Stimulated activated CD4-positive, alpha-beta T cell treated with anti-CD3 and anti-CD28 coated beads, Interleukin-15, amount 100 ng/mL, for 24 hours (primary cell): Measurements from ENCODE around the gene ASRGL1.
"Not testable (repeated sequence)": the region's sequence is repeated elsewhere in the genome, so short reads cannot be mapped to it uniquely, and the experiment has no call there.

Experiments used
- DNase-seq: peaks from one replicate; pipeline ENCODE4 v3.0.0-alpha.2; 2020

ASRGL1 gene

DNA sequence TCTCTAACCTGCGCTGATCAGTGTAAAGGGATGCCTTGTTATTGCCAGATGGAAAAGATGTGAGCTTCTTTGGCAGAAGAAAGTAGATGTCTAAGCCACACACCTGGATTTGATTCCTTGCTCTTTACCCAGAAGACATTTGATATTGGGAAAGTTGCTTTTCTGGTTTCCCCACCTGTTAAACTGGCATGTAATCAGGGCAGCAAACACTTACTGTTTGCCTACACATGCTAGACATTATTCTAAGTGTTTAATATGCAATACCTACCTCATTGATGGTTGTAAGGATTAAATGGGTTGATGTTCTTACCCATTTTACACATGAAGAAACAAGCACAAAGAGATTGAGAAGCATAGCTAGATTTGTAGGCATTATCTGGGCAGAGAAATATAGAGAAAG lies 16.6 kb downstream of the ASRGL1 start:
- no peak for DNase-seq

DNA sequence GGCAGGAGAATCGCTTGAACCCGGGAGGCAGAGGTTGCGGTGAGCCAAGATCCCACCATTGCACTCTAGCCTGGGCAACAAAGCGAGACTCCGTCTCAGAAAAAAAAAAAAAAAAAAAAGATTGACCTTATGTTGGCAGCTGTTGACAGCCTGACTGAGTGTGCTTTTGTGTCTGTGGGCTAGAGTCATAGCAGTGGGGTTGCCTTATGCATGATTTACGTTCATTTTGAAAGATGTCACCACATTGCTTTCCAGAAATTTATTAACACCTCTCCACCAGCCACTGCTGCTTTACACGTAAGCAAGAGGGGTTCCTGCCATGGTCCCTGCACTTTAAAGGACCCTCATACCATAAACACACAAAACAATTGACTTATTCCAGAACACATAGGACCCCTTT lies 21.0 kb downstream of the ASRGL1 start:
- no peak for DNase-seq

DNA sequence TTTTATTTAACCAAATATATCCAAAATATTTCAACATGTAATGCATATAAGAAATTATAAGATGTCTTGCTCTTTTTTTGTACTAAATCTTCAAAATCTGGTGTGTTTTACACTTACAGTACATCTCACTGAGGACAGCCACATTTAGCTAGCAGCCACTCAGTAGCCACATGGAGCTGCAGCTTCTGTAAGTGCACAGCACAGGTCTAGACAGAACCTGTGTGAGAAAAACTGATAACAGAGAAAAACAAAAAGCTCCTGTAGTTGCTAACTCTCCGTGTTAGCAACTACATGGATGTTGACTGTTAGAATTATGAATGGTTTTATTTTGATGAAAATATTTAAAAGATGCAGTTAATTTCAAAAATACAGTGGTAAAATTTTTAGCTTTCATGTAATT lies 22.2 kb downstream of the ASRGL1 start:
- no peak for DNase-seq

GRCh38 chr11:62360685-62361084 lies 23.4 kb downstream of the ASRGL1 start:
- no peak for DNase-seq

GRCh38 chr11:62368861-62369477 lies 31.7 kb downstream of the ASRGL1 start:
- not testable (repeated sequence) for DNase-seq

DNA sequence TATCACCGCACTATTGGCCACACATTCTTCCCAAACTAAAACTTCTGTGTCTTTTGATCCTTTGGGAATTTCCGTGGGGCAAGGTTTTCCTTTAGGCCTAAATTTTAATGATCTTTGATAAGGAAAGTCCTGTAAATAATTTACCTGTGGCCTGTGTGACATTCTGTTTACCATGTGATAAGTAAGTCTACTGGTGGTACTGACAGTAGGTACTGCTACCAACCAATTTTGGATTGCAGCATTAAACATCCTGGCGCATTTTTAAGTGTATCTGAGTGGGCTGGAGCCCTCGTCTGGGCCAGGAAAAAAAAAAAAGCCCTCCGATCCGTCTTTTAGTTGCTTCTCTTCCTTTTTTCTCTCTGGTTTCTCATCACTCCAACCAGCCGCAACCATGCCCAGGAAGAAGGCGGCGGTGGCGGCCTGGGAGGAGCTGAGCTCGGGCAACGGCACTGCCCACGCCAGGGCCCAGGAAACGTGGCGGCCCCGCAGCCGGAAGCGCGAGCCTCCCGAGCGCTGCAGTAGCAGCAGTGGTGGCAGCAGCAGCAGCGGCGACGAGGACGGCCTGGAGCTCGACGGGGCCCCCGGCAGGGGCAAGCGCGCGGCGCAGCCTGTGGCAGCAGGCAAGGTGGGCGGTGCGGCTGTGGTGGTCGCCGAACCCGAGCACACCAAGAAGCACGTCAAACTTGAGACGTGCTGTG lies 33.6 kb downstream of the ASRGL1 start:
- peak; percentile 62 for DNase-seq

DNA sequence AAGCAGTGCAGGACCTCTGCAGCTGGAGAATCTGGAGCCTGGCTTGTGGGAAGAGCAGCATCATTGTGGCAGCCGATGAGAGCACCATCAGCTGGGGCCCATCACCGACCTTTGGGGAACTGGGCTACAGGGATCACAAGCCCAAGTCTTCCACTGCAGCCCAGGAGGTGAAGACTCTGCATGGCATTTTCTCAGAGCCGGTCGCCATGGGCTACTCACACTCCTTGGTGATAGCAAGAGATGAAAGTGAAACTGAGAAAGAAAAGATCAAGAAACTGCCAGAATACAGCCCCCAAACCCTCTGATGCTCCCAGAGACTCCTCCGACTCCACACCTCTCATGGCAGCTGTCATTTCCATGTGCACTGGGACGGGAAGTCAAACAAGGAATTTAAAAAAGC lies 35.6 kb downstream of the ASRGL1 start:
- DNase-seq = no peak

DNA sequence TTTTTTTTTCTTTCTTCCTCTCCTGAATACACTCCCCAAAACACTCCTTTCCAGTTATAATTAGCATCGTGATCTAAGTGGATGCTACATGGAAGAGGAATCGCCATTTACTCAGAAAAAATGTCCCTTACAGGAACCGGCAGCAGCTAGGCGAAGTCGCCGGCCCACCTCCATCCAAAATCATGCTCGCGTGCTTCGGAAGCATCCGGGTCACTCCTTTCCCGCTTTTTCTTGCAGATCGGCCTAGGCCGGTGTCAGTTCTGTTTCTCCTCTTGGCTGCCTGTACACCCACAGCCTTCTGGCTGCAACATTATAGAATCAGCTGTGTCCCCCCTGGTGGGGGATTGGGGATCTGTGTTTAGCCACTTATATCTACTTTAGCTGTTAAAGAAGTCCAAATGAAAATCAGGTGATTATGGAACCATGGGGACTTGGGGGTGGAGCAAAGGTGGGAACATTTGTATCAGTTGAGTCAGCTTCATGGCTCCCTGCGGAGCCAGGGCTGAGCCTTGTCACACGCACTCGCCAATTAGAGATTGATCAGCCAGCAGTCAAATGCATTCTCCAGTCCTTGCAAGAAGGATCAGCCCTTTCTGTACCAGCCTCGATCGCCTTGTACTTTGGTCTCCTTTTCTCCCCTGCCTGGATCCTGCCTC lies 36.3 kb downstream of the ASRGL1 start:
- no peak for DNase-seq

DNA sequence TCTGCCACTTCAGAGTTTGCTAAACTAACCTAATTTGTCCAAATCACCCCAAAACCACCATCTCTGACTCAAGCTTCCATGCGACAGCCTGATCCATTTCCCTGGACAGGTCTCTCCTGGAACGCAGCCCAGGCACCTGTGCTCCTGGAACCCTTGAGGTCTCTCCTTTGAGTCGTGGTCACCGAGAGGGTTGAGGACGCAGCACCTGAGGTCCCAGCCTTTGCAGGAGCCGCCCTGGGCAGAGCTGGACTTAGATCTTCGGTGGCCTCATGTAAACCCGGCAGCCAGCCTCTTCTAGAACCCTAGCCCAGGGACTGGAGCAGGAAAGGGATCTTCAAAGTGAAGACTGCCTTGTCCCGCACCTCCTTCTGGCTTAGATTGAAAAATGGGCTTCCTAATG lies 37.6 kb downstream of the ASRGL1 start:
- DNase-seq = no peak

DNA sequence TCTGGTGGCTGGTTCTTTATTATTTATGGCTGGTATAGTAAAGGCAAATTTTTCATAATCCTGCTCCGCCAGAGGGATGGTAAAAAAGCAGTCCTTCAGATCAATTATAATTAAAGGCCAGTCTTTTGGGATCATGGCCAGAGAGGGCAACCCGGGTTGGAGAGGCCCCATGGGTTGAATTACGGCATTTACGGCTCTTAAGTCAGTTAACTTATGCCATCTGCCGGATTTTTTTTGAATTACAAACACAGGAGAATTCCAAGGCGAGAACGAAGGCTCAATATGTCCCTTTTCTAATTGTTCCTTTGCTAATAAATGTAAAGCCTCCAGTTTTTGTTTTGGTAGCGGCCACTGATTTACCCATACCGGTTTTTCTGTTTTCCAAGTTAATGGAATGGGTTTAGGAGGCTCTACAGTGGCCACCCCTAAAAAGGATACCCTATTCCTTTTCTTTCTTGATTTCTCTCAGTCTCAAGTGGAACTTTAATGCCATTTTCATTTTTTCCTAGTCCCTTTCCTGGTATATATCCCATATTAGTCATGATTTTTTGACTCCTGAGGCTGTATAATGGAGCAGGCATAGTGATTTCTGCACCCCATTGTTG lies 41.3 kb downstream of the ASRGL1 start:
- DNase-seq = not testable (repeated sequence)

- not testable (repeated sequence) for DNase-seq
Measured at GRCh38 chr11:62379586-62379985, 42.3 kb downstream of the ASRGL1 start.

DNA sequence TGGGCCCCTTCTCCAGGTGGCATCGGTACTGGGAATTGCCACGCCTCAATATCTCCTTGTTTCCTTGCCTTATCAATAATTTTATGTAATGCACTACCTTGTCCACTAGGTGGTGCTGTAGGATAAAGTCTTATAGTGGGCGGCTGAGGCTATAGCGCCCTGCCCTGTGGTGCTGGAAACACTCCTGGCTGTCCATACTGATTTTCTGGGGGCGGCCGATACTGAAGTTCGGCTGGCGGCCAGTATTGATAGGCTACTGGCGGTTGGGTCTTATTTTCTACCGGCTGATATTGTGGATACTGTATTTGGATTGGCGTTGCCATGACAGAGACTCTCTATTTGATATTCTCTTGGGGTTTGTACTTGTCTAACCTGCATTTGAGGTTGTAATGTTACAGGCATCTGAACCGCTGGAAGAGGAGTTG lies 43.6 kb downstream of the ASRGL1 start:
- peak; percentile 40 for DNase-seq

DNA sequence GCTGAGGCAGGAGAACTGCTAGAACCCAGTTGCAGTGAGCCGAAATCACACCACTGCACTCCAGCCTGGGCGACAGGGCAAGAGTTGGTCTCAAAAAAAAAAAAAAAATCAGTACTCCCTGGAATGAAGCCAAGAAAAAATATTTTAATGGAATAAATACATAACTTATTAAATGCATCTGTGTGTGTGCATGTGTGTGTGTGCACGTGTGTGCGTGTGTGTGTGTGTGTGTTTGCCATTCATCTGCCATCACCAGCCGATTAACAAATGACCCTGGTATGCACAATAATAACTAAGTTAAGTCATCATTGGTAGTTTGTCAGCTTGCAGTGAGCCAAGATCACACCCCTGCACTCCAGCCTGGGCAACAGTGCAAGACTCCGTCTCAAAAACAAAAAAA lies 46.6 kb downstream of the ASRGL1 start:
- no peak for DNase-seq

DNA sequence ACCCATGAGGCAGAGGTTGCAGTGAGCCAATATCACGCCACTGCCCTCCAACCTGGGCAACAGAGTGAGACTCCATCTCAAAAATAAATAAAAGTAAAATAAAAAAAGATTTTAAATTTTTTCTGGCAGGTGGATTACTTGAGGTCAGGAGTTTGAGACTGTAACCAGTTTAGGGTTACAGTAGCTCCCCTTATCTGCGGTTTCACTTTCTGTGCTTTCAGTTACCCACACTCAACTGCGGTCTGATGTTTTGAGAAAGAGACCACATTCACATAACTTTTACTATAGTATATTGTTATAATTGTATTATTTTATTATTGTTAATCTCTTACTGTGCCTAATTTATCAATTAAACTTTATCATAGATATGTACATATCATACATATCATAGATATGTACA lies 48.8 kb downstream of the ASRGL1 start:
- not testable (repeated sequence) for DNase-seq

DNA sequence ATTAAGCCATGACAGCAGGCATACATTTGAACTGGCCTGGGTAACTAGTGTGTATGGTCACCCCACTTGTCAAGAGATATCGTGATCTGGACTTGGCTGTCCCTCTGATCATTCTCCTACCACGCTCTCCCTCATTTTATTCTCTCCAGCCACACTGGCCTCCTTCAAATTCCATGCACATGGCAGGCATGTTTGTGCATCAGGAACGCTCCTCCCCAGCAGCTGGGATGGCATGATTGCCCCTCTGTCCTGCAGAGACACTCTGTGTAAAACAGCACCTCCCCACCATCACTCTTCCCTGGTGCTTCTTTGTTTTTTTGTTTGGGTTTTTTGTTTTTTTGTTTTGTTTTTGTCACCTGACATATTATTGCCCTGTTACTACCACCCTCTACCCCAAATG lies 50.1 kb downstream of the ASRGL1 start:
- no peak for DNase-seq

- DNase-seq = no peak
Measured at GRCh38 chr11:62388999-62389398, 51.8 kb downstream of the ASRGL1 start.

DNA sequence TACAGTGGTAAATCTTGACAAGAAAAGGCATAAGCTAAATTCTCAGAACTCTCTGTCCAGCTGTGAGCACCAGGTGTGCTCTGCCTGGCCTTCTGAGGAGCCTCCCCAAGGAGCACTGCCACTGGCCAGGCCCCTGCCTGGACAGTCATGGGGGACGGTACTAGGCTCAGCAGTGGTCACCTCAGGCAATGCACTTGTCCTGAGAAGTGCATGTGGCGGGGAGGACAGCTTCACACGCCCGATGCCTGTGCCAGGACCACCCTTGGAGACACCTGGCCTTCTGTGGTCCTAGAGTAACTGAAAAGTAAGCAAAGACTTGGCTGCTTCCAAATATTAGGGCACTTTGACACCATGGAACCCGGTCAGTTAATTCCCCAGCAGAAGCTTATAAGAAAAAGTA lies 53.0 kb downstream of the ASRGL1 start:
- no peak for DNase-seq

- no peak for DNase-seq
Measured at GRCh38 chr11:62390722-62391121, 53.5 kb downstream of the ASRGL1 start.

- no peak for DNase-seq
Measured at GRCh38 chr11:62391642-62392425, 54.6 kb downstream of the ASRGL1 start.

GRCh38 chr11:62392506-62392905 lies 55.3 kb downstream of the ASRGL1 start:
- no peak for DNase-seq

GRCh38 chr11:62393061-62393611 lies 55.9 kb downstream of the ASRGL1 start:
- no peak for DNase-seq

- DNase-seq = no peak
Measured at GRCh38 chr11:62393735-62394134, 56.5 kb downstream of the ASRGL1 start.
